K562 (cell line): ENCODE measurements around the gene KIF12. TPM values are rescaled to one million over a fixed set of nuclear protein-coding genes. Genes with fewer than 3 reads are reported as not detected.
A peak's percentile ranks its signal among the peaks of the same experiment; 100 is the strongest.

Source experiments
- ATAC-seq: fragments of 200-7000 bp; cut with Tn5 transposase; 3 replicates; pipeline ENCODE4 v1.9.1; 2020; ENCODE audit warnings: moderate library complexity
- BruUV-seq: library from RNA; stranded (reverse); fragments of 400-500 nt; replicated peaks from 2 replicates; lab custom pipeline; 2021; lab: Mats Ljungman, UMichigan
- CTCF ChIA-PET: fragments of 300-600 bp; formaldehyde crosslinking; extraction: SDS; loops from one replicate; lab custom pipeline; 2021; ENCODE audit warnings: low intra/inter-chr PET ratio; lab: Yijun Ruan, JAX
- POLR2A ChIA-PET: fragments of 300-600, 350-650 bp; sonication (Branson Sonifier 250); formaldehyde crosslinking; extraction: SDS; loops from one replicate; lab custom pipeline; 2021; ENCODE audit warnings: antibody characterized with exemption, inconsistent platforms; lab: Yijun Ruan, JAX
- DNase-seq, 4 experiments: peaks; one replicate each; pipeline versions ENCODE4 v3.0.0 to v3.0.0-alpha.2; 2011 to 2018; ENCODE audit warnings: low spot score in 3 of 4, mixed read lengths in 3 of 4; ENCODE audit errors: extremely low read depth in 1 of 4
- FAIRE-seq: peaks from 2 replicates; lab custom pipeline; 2011; peaks lifted over from hg19 to GRCh38; lab: Jason Lieb, UNC
- H2AFZ ChIP-seq: 2 replicates; pipeline ENCODE4 v1.6.0; 2011; ENCODE audit warnings: low read depth, low read length, control low read depth, inconsistent platforms
- H3K27ac ChIP-seq: fragments of 200-600 bp; 3 replicates; pipeline ENCODE4 v1.8.0; 2011; ENCODE audit warnings: low read depth, mild to moderate bottlenecking, control low read depth, inconsistent platforms, low read length, moderate library complexity, mixed read lengths; ENCODE audit errors: extremely low read depth
- H3K27me3 ChIP-seq, 2 experiments: fragments of 300-600 bp in 1 of 2; 2 replicates in 1 of 2; 3 replicates in 1 of 2; pipeline versions ENCODE4 v1.6.0 to v1.8.0; 2011; ENCODE audit warnings: inconsistent platforms in 2 of 2, low read length in 2 of 2, mild to moderate bottlenecking in 1 of 2, mixed read lengths in 1 of 2, moderate library complexity in 1 of 2; ENCODE audit not compliant: control insufficient read depth in 2 of 2, insufficient read depth in 2 of 2
- H3K36me3 ChIP-seq: fragments of 300-600 bp; 3 replicates; pipeline ENCODE4 v1.8.0; 2011; ENCODE audit warnings: mild to moderate bottlenecking, low read length, inconsistent platforms; ENCODE audit not compliant: control insufficient read depth, insufficient read depth
- H3K4me1 ChIP-seq, 2 experiments: fragments of 200-600 bp in 1 of 2; replicated peaks in 1 of 2; 2 replicates in 1 of 2; 3 replicates in 1 of 2; pipeline versions ENCODE4 v1.5.1 to v1.8.0; 2011; ENCODE audit warnings: inconsistent platforms in 2 of 2, low read length in 2 of 2, mild to moderate bottlenecking in 1 of 2, mixed read lengths in 1 of 2, moderate library complexity in 1 of 2; ENCODE audit not compliant: control insufficient read depth in 2 of 2, insufficient read depth in 2 of 2
- H3K4me2 ChIP-seq: 2 replicates; pipeline ENCODE4 v1.6.1; 2011; ENCODE audit warnings: low read length, control low read depth, inconsistent platforms, mixed read lengths; ENCODE audit not compliant: insufficient read depth
- H3K4me3 ChIP-seq: fragments of 200-600 bp; sonication (generic), shearing (Covaris generic); 2 replicates; pipeline ENCODE4 v1.5.1; 2016; ENCODE audit warnings: control low read depth, inconsistent platforms
- H3K79me2 ChIP-seq: fragments of 200-600 bp; 3 replicates; pipeline ENCODE4 v1.8.0; 2011; ENCODE audit warnings: low read length, inconsistent platforms; ENCODE audit not compliant: control insufficient read depth, insufficient read depth
- H3K9ac ChIP-seq, 2 experiments: 2 replicates each; pipeline versions ENCODE4 v1.6.0 to v1.6.1; 2011; ENCODE audit warnings: low read depth in 2 of 2, low read length in 2 of 2, control low read depth in 1 of 2, inconsistent platforms in 1 of 2, mild to moderate bottlenecking in 1 of 2, mixed read lengths in 1 of 2; ENCODE audit not compliant: insufficient read depth in 1 of 2
- H3K9me1 ChIP-seq: one replicate; pipeline ENCODE4 v1.6.0; 2011; ENCODE audit warnings: inconsistent platforms, mild to moderate bottlenecking, low read length, moderate library complexity; ENCODE audit not compliant: control insufficient read depth, insufficient read depth
- H3K9me3 ChIP-seq: replicated peaks from 2 replicates; pipeline ENCODE4 v1.5.1; 2011; ENCODE audit warnings: low read depth, low read length, inconsistent platforms; ENCODE audit not compliant: control insufficient read depth, insufficient read depth
- H4K20me1 ChIP-seq: replicated peaks from 2 replicates; pipeline ENCODE4 v1.6.1; 2011; ENCODE audit warnings: low read length, inconsistent platforms, mixed read lengths; ENCODE audit not compliant: control insufficient read depth, insufficient read depth
- CTCF ChIP-seq, 3 experiments: IDR thresholded peaks in 2 of 3; conservative IDR thresholded peaks in 1 of 3; 2 replicates each; pipeline ENCODE4 v1.5.1; 2011 to 2012; ENCODE audit warnings: low read length in 3 of 3, mild to moderate bottlenecking in 3 of 3, control low read depth in 2 of 3, improper control_type of control experiment in 1 of 3, inconsistent platforms in 1 of 3, low read depth in 1 of 3, mixed read lengths in 1 of 3, moderate library complexity in 1 of 3; ENCODE audit not compliant: insufficient read depth in 2 of 3
- CTCFL ChIP-seq: IDR thresholded peaks from 2 replicates; pipeline ENCODE4 v1.6.1; 2011; ENCODE audit warnings: borderline replicate concordance, low read depth, mild to moderate bottlenecking, moderate library complexity, low read length; ENCODE audit not compliant: insufficient read depth, poor library complexity, severe bottlenecking
- DACH1 ChIP-seq: fragments of 450-650 bp; IDR thresholded peaks from 2 replicates; pipeline ENCODE4 v1.6.1; 2018; ENCODE audit not compliant: partially characterized antibody
- DIDO1 ChIP-seq: fragments of 450-650 bp; IDR thresholded peaks from 2 replicates; pipeline ENCODE4 v1.6.1; 2016; ENCODE audit warnings: low read depth, missing biosample characterization, missing genetic modification characterization
- MCM7 ChIP-seq, 2 experiments: fragments of 450-650 bp; IDR thresholded peaks; 2 replicates each; pipeline ENCODE4 v1.6.1; 2016 to 2018
- POLR2AphosphoS2 ChIP-seq: IDR thresholded peaks from 2 replicates; pipeline ENCODE4 v1.6.1; 2012; ENCODE audit warnings: low read length, improper control_type of control experiment
- WGBS: fragments of 100-300 bp; shearing (Covaris generic); methylation state at CpG from one replicate; pipeline ENCODE4 v1.1.6; 2016; ENCODE audit warnings: low coverage, mixed read lengths; ENCODE audit not compliant: insufficient coverage; ENCODE audit errors: missing lambda C conversion rate; 5-methylcytosine and 5-hydroxymethylcytosine counted together
- in situ Hi-C: fragments of 300-500 bp; cut with MboI; formaldehyde crosslinking; loops from 4 replicates; pipeline ENCODE4 v1.15.0; 2018; ENCODE audit warnings: inconsistent platforms, mixed read lengths
- intact Hi-C: fragments of 100-400 bp; cut with micrococcal nuclease; formaldehyde crosslinking; loops from 2 replicates; pipeline ENCODE4 v1.14.2; 2022
- polyA plus RNA-seq, 8 experiments: library from polyadenylated mRNA; depleted of rRNA in 4 of 8; stranded (reverse) in 5 of 8; unstranded in 3 of 8; fragments of >200 nt; fragmentation: Nextera tagmentation in 2 of 8; fragmentation: Illumina TruSeq in 1 of 8; extraction: Ambion mirVana in 2 of 8; extraction: Trizol in 1 of 8; gene quantifications; 2 replicates each; pipeline versions ENCODE4 v1.2.1 to v1.2.3, GENCODE V29; 2011 to 2014; ENCODE audit warnings: inconsistent platforms in 1 of 8, missing spikeins in 1 of 8
- total RNA-seq, 7 experiments: library from RNA; depleted of rRNA in 6 of 7; stranded (reverse); fragments of >200 nt in 6 of 7; fragmentation: Illumina TruSeq in 2 of 7; extraction: Trizol in 2 of 7; gene quantifications; 2 replicates each; pipeline versions ENCODE4 v1.2.1 to v1.2.3, GENCODE V29; 2011 to 2021; ENCODE audit warnings: low replicate concordance in 1 of 7

KIF12 gene
- total and polyA plus RNA-seq, 9 of the 15 experiments (the other 6 are each of a cell fraction or from before 2014, with no cell fraction given), result not detected

GRCh38 chr9:114096041-114096511 lies 3.0 kb downstream of the KIF12 start:
- ATAC-seq, result peak; percentile 60
- H3K9me1 ChIP-seq, result no peaks in the 10 kb centered on the region
- H3K4me1 ChIP-seq, result peaks cover 0 to 12% of the 10 kb centered on the region in 2 experiments; a peak in 2 of 5 replicates
- no peak overlapping the region for H3K9ac ChIP-seq
- H3K4me3 ChIP-seq, result no peak overlapping the region
- ChIA-PET POLR2A (interaction anchor here (0.6 to 0.8 kb wide), 2 partner anchors 118 to 178 kb away, joined by 3 read pairs; no protein-coding TSS in a partner anchor), CTCF (no interaction called here)
- WGBS, result 5% methylated on average over 8 of the region's 9 CpGs
- H3K27me3 ChIP-seq, result peaks cover 0 to 24% of the 10 kb centered on the region in 2 experiments; a peak in 2 of 5 replicates
- DNase-seq, result peak; percentile 31 to 42 (median 36)
- no peaks in the 10 kb centered on the region for H3K9me3 ChIP-seq
- intact Hi-C loops, result no loop called here
- no peak for TF ChIP-seq MCM7 (IDR thresholded peaks at IDR 0.05)
- TF ChIP-seq CTCFL, result peak; percentile 78
- TF ChIP-seq POLR2AphosphoS2, result no peak
- TF ChIP-seq CTCF (IDR thresholded peaks at IDR 0.05 in 2 of 3, conservative IDR thresholded peaks at IDR 0.05 in 1 of 3; ENCODE audit: insufficient read depth in 2 of 3, low read depth in 1 of 3, low read length in 3 of 3), result peak; percentile 15 to 47 (median 37); a peak in 2 of 6 replicates
- TF ChIP-seq DIDO1 (tag), result no peak
- no peak for TF ChIP-seq DACH1
- BruUV-seq, result no TSS peak
- H2AFZ ChIP-seq, result no peak overlapping the region
- H3K4me2 ChIP-seq, result no peak overlapping the region
- no peak overlapping the region for H3K27ac ChIP-seq
- H3K79me2 ChIP-seq, result no peaks in the 10 kb centered on the region
- in situ Hi-C loops, result no loop called here
- no peaks in the 10 kb centered on the region; the same call in 1 of the 2 replicates for H4K20me1 ChIP-seq
- no peaks in the 10 kb centered on the region for H3K36me3 ChIP-seq
- FAIRE-seq, result no peak
